Suppressor macrophage treated with lipopolysaccharide for 1 hour (primary cell): ENCODE data around the gene DYRK2.

Source experiments
- DNase-seq, 3 donors: peaks; one replicate each; pipeline ENCODE4 v3.0.0-alpha.2; 2020 to 2022

The DYRK2 gene

GRCh38 chr12:67648521-67649260, at the start of gene DYRK2:
Gene DYRK2 (plus strand): TSS chr12:67648745. CDS start chr12:67649134, 389 bp downstream.
- peak; percentile 55 to 91 (median 75) for DNase-seq

DNA sequence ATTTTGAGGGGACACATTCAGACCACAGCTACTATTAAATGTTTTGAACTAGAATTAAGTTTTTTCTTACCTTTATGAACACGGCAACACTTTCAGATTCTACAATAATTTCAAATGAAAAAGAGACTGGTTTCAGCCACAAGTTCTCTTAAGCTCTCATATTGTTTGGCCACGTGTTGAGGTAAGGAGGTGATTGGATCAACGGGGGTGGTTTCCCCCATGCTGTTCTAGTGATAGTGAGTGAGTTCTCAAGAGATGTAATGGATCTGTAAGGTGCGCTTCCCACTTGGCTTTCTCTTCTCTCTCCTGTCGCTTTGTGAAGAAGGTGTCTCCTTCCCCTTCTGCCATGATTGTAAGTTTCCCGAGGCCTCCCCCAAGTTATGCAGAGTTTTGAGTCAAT, 48.9 kb upstream of the DYRK2 start:
- no peak for DNase-seq

GRCh38 chr12:67601126-67601525, 47.4 kb upstream of the DYRK2 start:
- DNase-seq = no peak

DNA sequence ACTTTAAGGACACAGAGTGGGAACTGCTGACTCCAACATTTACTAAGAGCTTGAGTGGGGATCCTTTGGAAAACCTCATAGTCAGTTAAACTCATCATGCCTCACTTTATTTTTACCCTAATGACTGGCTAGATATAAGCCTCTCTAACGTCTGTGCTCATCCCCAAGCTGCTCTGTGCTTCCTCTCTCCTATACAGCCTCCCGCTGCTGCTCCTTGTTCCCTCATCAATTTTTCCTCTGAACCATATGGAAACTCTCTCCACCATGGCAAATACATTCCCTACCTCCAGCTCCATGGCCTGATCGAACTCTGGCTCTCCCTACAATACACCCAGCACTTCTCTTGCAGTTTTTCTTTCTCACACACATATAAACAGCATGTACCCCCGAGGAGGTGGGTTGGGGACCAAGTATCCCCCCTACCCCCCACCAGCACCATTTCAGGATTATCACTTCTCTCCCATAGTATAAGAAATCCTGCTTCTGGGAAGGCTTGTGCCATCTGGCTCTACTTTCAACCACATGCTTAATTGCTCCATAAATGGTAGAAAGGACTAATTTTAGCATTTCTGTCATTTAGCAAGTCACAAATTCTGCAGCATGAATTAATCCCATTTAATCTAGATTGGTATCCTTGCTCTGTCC, 39.2 kb upstream of the DYRK2 start:
- DNase-seq = no peak

- DNase-seq = peak in 1 of 3 donors; percentile 13
Measured at GRCh38 chr12:67613040-67613439, 35.5 kb upstream of the DYRK2 start.

- no peak for DNase-seq
Measured at GRCh38 chr12:67617629-67618028, 30.9 kb upstream of the DYRK2 start.

DNA sequence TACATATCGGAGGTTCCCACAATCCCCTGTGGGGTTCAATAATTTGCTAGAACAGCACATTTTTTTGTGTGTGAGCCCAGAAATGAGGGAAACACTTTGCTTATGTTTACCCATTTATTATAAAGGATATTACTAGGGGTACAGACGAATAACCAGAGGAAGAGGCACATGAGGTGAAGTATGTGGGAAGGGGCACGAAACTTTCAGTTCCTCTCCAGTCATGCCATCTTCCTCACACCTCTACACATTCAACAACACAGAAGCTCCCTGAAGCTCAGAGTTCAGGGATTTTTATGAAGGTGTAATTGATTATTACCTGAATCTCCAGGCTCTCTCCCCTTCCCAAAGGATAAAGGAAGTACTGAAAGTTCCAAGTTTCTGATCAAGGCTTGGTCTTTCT, 30.2 kb upstream of the DYRK2 start:
- peak in 1 of 3 donors; percentile 17 for DNase-seq

DNA sequence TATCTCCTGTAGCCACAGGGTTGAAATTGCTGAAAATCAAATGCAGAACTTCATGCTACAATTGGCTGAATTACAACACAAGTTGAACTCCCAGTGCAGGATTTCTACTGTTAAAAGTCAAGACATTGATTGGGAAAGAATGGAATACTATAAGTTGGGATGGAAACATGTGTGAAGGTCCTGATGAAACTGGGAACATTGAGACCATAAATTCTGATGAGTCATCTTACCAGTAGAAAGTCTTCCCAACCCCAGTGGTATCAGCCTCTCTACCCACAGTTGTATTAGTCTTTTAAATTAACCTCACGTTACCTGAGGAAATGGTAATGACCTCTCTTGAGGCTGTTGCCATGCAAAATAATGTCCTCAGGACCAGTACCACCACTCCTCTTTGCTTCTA, 27.4 kb upstream of the DYRK2 start:
- peak; percentile 6 to 20 (median 16) for DNase-seq

GRCh38 chr12:67621926-67622325, 26.6 kb upstream of the DYRK2 start:
- no peak for DNase-seq

DNA sequence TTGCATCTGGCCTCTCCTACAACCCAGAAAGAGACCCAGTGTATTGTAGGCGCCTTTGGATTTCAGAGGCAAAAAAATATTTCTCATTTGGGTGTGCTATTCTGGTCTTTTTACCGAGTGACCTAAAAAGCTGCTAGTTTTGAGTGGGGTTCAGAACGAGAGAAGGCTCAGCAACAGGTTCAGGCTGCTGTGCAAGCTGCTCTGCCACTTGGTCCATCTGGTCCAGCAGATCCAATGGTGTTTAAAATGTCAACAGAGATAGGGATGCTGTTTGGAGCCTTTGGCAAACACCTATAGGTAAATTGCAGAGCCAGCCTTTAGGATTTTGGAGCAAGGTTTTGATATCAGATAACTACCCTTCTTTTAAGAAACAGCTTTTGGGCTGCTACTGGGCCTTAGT, 25.3 kb upstream of the DYRK2 start:
- DNase-seq = peak in 1 of 3 donors; percentile 3

DNA sequence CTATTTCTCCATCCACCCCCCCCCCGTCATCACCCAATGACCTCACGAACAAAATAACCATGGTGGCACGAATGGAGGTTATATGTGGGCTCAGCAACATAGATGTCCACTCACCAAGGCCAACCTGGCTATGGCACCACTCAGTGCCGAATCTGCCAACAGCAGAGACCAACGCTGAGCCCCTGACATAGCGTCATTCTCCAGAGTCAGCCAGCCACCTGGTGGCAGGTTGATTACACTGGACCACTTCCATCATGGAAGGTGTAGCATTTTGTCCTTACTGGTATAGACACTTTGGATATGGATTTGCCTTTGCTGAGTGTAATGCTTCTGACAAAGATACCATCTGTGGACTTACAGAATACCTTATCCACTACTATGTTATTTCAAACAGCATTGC, 24.2 kb upstream of the DYRK2 start:
- peak in 1 of 3 donors; percentile 8 for DNase-seq

DNA sequence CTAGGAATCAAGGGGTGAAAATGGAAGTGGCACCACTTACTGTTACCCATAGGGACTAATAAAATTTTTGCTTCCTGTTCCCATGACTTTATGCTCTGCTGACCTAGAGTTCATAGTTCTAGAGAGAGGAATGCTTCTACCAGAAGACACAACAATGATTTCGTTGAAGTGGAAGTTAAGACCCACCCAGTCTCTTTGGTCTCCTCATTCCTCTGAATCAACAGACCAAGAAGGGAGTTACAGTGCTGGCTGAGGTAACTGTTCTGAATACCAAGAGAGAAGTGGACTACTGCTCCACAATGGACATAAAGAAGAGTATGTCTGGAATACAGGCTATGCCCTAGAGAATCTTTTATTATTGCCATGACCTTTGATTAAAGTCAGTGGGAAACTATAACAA, 23.5 kb upstream of the DYRK2 start:
- DNase-seq = peak in 1 of 3 donors; percentile 1

- peak in 1 of 3 donors; percentile 11 for DNase-seq
Measured at GRCh38 chr12:67626156-67626555, 22.4 kb upstream of the DYRK2 start.

GRCh38 chr12:67630373-67631088, 18.0 kb upstream of the DYRK2 start:
- DNase-seq = peak; percentile 51 to 69 (median 58)

DNA sequence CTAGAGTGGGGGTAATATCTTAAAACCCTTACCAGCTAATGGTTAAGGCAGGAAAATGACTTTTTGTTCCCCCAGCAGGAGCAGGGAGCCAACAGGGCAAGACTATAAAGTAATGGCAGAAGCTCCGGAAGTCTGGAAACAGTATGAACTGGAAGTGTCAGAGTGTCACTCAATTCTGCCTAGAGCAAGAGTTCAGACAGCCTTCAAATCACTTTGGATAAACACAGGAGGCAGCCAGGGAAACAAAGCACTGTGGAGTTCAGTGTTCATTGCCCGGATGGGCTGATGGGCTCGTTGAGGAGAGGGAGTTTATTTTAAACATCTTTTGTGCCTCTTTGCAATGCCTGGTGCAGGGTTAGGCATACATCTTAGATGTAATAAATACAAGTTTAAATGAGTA, 16.5 kb upstream of the DYRK2 start:
- no peak for DNase-seq

DNA sequence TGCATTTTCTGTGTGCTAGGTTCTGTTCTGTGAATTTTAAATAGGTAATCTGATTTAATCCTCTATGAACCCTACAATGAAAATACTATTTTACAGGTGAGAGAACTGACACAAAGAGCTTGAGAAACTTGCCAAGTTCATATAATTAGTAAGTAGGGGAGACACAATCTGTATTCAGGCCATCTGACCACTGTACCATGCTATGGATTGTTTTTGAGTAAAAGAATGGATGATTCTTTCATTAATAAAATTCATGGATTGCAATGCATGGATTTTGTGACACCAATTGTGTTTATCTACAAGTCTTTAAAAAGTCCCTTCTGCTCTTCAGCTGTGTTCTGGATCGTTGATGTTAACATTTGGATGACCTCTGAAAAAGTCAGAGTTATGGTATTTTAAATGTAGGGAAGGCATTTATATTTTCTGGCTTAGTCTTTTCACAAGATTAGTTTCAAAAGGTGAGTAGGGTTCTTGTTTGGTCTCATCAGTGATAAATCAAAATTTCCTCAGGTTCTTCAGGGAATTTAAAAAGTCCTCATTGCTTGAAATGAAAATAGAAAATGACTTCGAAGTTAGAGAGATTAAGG, 15.4 kb upstream of the DYRK2 start:
- no peak for DNase-seq

GRCh38 chr12:67633708-67634107, 14.8 kb upstream of the DYRK2 start:
- peak; percentile 56 to 63 (median 59) for DNase-seq

DNA sequence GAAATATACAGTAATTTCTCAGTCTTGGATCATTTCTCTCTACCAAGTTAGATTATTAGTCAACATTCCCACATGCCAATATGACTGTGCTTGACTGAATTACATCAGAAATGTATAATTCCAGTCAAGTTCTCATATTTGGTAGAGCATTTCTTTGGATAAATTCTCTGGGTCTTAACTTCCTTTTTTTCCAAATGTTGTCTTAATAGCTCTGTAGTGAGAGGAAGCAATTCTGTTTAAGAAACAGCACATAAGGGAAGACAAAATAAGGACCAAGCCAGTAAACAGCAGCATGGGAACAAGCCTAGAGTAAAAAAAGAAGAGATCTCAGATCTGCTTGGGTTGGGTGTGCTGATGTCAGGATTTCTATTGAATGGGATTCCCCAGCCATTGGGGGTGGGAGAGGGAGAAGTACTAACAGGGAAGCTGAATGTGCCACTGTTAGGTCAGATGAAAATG, 14.2 kb upstream of the DYRK2 start:
- peak; percentile 86 to 94 (median 88) for DNase-seq

GRCh38 chr12:67637718-67638117, 10.8 kb upstream of the DYRK2 start:
- DNase-seq = no peak

DNA sequence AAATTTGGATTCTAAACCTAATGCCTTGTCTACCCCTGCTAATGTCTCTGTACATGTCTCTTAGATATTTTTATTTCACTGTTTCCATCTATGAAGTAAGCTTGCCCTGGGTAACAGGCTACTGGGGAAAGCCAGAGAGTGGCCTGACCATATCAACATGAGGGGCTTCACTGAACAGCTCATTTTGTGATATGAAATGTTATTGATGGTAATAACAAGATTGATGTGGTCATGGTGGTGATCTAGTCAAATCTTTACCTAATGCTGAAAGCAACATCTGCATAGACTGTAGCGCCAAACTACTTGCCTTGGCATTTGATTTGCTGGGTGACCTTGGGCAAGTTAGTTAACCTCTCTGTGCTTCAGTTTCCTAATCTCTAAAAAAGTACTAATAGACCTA, 9.9 kb upstream of the DYRK2 start:
- no peak for DNase-seq

DNA sequence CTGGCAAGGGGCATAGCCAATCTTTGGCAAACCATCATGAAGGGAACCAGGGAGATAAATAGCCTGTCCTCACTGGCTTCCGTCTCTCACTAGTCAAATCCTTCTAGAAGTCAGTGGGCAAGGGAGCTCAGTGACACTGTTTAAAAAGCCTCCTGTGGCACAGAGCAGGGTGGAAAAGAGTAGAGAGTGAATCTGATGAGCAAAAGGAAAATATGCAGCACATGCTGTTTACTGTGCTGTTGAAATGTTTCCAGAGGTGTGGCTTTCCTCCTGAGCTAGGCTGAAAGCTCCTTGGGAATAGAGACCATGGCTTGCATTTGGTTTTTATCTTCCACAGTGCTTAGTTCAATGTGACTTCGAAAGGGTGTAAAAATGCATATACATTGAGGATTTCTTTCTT, 7.7 kb upstream of the DYRK2 start:
- DNase-seq = no peak

DNA sequence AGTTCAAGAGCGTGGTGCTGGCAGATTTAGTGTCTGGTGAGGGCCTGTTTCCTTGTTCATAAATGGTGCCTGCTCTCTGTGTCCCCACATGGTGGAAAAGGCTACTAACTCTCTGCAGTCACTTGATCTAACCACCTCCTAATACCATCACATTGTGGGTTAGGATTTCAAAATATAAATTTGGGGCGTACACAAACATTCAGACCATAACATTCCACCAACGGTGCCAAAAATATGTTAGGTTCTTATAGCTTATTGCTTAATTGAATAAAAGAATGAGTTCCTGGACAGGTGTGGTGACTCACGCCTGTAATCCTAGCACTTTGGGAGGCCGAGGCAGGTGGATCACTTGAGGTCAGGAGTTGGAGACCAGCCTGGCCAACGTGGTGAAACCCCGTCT, 3.4 kb upstream of the DYRK2 start:
- DNase-seq = no peak

GRCh38 chr12:67645601-67646000, 2.9 kb upstream of the DYRK2 start:
- peak in 1 of 3 donors; percentile 27 for DNase-seq
